ENCODE measurements around the gene RBM5. TPM values are rescaled to one million over a fixed set of nuclear protein-coding genes. Genes with fewer than 3 reads are reported as not detected.

Gene RBM5
- polyA plus RNA-seq, 4 donors, result 225 to 397 (median 268) TPM

GRCh38 chr3:50158530-50159146 is 69.9 kb downstream of the RBM5 start:
- no peak for DNase-seq (ENCODE audit: low read depth in 4 of 4, low spot score in 3 of 4)

DNA sequence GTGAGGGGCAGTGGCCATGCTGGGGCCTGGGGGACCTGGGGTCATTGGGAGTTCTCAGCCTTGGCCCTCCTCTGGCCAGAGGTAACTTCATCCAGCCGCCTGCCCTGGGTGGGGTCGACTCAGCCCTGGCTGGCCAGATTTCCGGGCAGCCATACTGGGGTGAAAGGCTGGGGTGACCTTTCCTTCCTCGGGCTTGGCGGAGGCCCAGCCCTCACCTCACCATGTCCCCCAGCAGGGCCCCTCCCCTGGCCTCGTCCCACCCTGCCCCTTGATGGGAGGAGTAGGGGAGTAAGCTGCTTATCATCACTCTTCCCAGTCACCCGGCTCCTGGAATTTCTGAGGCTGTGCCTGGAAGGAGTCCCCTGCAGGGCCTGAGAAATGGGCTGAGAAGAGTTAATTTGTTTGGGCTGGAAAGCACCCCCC is 71.9 kb downstream of the RBM5 start:
- no peak for DNase-seq (ENCODE audit: low read depth in 4 of 4, low spot score in 3 of 4)

DNA sequence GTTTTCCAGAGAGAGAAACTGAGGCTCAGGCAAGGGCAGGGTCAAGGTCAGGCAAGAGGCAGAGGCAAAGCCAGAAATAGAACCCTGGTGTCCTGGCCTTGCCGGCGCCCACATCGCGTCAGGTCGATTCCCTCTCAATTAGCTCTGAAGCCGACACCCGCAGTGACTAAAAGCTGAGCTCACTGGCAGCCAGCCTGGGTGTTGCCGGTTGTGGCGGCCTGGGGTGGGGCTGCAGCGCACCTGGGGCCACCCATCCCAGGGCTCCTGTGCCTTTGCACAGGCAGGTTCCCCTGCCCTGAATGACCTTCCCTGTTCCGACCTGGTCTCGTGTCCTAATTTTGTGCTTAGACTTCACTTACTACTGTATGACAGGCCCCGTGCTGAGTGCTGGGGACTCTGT is 72.6 kb downstream of the RBM5 start:
- DNase-seq (ENCODE audit: low read depth in 4 of 4, low spot score in 3 of 4), result no peak

DNA sequence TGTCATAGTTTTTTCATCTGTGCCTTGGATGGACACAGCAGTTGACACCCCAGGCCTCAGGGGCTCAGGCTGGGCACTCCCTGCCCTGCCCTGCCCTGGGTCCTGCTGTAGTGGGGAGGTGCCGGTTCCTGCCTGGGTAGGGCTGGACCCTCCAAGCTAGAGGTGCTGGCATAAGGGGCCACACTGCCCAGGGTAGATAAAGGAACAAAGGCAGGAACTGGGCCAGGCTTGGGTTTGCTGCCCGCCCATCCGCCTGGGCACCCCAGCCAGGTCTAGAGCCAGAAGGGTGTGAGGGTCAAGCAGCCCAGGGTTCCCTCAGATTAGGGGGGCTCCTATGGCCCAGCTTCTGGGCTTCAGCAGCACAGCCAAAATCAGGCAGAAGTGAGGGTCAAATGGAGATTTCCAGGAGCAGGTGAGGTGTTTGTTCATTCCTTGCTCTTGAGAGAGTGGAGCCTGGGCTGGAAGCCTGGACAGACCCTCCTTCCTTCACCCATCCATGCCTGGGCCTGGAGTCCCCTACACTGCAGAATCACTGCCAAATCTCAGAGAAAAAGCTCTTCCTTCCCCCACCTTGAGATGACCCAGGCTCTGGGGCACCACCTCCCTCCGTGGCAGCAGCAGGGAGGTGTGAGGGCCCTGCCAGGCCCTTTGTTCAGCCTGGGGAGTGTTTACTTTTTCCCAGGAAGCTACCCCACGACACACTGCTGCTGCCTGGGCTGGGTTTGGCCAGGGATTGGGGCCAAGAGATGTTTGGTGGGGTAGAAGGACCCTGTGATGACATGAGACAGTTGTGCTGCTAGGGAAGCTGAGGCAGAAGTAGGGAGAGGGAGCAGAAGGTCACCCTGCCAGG is 73.5 kb downstream of the RBM5 start:
- DNase-seq (ENCODE audit: low read depth in 4 of 4, low spot score in 3 of 4), result no peak

- no peak for DNase-seq (ENCODE audit: low read depth in 4 of 4, low spot score in 3 of 4)
These were observed 75.1 kb downstream of the RBM5 start for GRCh38 chr3:50163572-50164455.

DNA sequence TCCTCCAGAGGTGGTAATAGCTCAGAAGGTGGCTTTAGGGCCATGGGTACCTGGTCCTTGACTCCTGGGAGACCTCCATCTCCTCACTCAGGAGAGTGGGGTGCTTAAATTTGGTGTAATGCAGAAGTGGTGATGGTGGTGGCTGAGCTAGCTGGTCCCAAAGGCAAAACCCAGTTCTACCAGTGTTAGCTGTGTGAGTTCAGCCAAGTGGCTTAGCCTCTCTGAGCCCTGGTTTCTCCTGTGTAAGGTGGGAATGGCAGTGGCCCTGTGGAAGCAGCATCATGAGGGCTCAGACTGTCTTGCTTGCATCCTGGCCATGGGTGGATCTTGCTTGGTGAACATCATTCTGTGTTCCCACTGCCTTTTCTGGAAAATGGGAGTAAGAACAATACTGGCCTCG is 75.8 kb downstream of the RBM5 start:
- DNase-seq (ENCODE audit: low read depth in 4 of 4, low spot score in 3 of 4), result no peak

- DNase-seq (ENCODE audit: low read depth in 4 of 4, low spot score in 3 of 4), result no peak
These were observed 76.5 kb downstream of the RBM5 start for GRCh38 chr3:50164984-50165909.

DNA sequence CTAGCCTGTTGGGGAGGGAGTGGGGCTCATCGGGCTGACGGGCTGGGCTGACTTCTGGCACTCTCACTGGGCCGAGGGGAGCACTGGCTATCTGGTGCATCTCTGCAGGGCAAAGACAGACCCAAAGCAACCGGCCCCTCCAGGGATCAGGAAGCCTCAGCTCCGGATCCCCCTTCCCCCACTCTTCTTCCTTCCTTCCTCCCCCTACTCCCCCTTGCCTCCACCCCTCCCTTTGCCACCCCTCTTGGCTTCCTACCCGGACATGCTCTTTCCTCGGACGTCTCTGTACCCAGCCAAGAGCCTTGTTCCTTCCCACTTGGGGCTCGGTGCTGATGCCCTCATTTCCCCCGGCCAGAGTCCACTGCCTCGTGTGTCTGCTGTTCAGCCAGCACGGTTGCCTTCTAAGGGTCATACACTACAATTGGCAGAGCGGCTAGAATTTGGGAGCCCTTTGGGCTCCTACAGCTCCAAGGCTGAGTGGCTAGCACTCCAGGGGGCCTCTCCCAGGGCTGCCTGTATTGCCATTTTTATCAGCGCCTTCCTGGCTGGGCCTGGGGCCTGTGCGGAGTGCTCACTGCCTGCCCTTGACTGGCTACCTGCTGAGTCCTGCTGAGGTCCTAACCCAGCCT is 77.3 kb downstream of the RBM5 start:
- no peak for DNase-seq (ENCODE audit: low read depth in 4 of 4, low spot score in 3 of 4)

- peak in 1 of 4 donors; percentile 86 for DNase-seq (ENCODE audit: low read depth in 4 of 4, low spot score in 3 of 4)
These were observed 77.9 kb downstream of the RBM5 start for GRCh38 chr3:50166620-50167019.

- DNase-seq (ENCODE audit: low read depth in 4 of 4, low spot score in 3 of 4), result no peak
These were observed 78.5 kb downstream of the RBM5 start for GRCh38 chr3:50167069-50167840.

- no peak for DNase-seq (ENCODE audit: low read depth in 4 of 4, low spot score in 3 of 4)
These were observed 79.1 kb downstream of the RBM5 start for GRCh38 chr3:50167841-50168209.

DNA sequence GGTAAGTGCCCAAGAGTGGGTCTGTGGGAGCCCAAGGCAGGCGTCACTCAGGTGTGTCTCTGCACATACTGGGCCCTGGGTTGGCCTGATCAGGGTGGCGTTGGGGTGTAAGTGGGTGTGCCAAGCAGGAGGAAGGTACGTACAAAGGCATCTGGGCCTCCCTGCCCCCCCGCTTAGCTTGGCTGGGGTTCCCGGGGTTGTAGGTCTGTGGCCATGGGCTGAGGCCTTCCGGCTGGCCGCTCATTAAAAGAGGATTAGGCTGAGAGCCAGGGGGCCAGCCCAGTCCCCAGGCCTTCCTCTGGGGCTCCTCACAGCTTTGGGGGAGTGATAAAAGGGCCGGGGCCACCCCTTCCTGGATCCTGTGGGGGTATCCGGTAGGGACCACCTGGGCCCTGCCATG is 79.7 kb downstream of the RBM5 start:
- no peak for DNase-seq (ENCODE audit: low read depth in 4 of 4, low spot score in 3 of 4)

Other genes with a start within 250 kb of the RBM5 start
- 10 to 100 TPM in 3 of 4 donors, 1 to 10 TPM in 1; 7.6 to 11.8 (median 10.9) TPM for gene TRAIP, start 232.4 kb upstream of the RBM5 start, polyA plus RNA-seq (ENCODE audit: insufficient read length in 4 of 4)
- gene CAMKV, start 219.0 kb upstream of the RBM5 start, polyA plus RNA-seq (ENCODE audit: insufficient read length in 4 of 4), result under 1 TPM; 0.13 to 0.29 (median 0.19) TPM
- gene MST1R, start 185.0 kb upstream of the RBM5 start, polyA plus RNA-seq (ENCODE audit: insufficient read length in 4 of 4), result 1 to 10 TPM; 1.2 to 2.6 (median 1.8) TPM
- 1 to 10 TPM; 7.6 to 10.0 (median 8.1) TPM for gene MON1A, start 159.1 kb upstream of the RBM5 start, polyA plus RNA-seq (ENCODE audit: insufficient read length in 4 of 4)
- gene RBM6, start 148.8 kb upstream of the RBM5 start, polyA plus RNA-seq (ENCODE audit: insufficient read length in 4 of 4), result 100 to 1,000 TPM; 124 to 201 (median 133) TPM
- 10 to 100 TPM; 67.3 to 91.6 (median 71.1) TPM for gene SEMA3F, start 66.4 kb downstream of the RBM5 start, polyA plus RNA-seq (ENCODE audit: insufficient read length in 4 of 4)
- not detected for gene GNAT1, start 102.7 kb downstream of the RBM5 start, polyA plus RNA-seq (ENCODE audit: insufficient read length in 4 of 4)
- 1 to 10 TPM; 3.2 to 7.1 (median 6.1) TPM for gene SLC38A3, start 116.4 kb downstream of the RBM5 start, polyA plus RNA-seq (ENCODE audit: insufficient read length in 4 of 4)
- gene GNAI2, start 147.3 kb downstream of the RBM5 start, polyA plus RNA-seq (ENCODE audit: insufficient read length in 4 of 4), result 100 to 1,000 TPM; 190 to 248 (median 214) TPM
- 100 to 1,000 TPM in 1 of 4 donors, 10 to 100 TPM in 3; 76.6 to 119 (median 92.0) TPM for gene SEMA3B, start 180.2 kb downstream of the RBM5 start, polyA plus RNA-seq (ENCODE audit: insufficient read length in 4 of 4)
- gene LSMEM2, start 190.2 kb downstream of the RBM5 start, polyA plus RNA-seq (ENCODE audit: insufficient read length in 4 of 4), result under 1 TPM; 0.27 to 0.72 (median 0.49) TPM
- 10 to 100 TPM; 33.8 to 53.5 (median 37.8) TPM for gene IFRD2, start 203.5 kb downstream of the RBM5 start, polyA plus RNA-seq (ENCODE audit: insufficient read length in 4 of 4)
- gene HYAL3, start 210.5 kb downstream of the RBM5 start, polyA plus RNA-seq (ENCODE audit: insufficient read length in 4 of 4), result 1 to 10 TPM; 2.8 to 3.7 (median 2.9) TPM
- gene NAA80, start 210.5 kb downstream of the RBM5 start, polyA plus RNA-seq (ENCODE audit: insufficient read length in 4 of 4), result 10 to 100 TPM in 1 of 4 donors, 1 to 10 TPM in 3; 6.9 to 12.2 (median 9.2) TPM
- 1 to 10 TPM; 1.8 to 6.7 (median 5.8) TPM for gene HYAL1, start 214.7 kb downstream of the RBM5 start, polyA plus RNA-seq (ENCODE audit: insufficient read length in 4 of 4)
- 10 to 100 TPM; 58.0 to 72.5 (median 67.3) TPM for gene HYAL2, start 233.8 kb downstream of the RBM5 start, polyA plus RNA-seq (ENCODE audit: insufficient read length in 4 of 4)
- gene TUSC2, start 239.3 kb downstream of the RBM5 start, polyA plus RNA-seq (ENCODE audit: insufficient read length in 4 of 4), result 10 to 100 TPM; 15.8 to 27.0 (median 24.3) TPM